Daoy (cell line): ENCODE data around the gene TRUB2. TPM values are rescaled to one million over a fixed set of nuclear protein-coding genes. Genes with fewer than 3 reads are reported as not detected.

ENCODE experiments used
- DNase-seq: peaks from one replicate; pipeline ENCODE4 v3.0.0-alpha.2; 2015; ENCODE audit warnings: low read depth
- total RNA-seq: library from RNA; depleted of rRNA; stranded (reverse); fragments of >200 nt; shearing (Covaris generic); gene quantifications from 2 replicates; pipeline ENCODE4 v1.2.3, GENCODE V29; 2014; rRNA removed

TRUB2 gene
- total RNA-seq, 1 experiment from 2014 or later = 34.8 TPM

GRCh38 chr9:128271112-128271511, 51.1 kb downstream of the TRUB2 start:
- no peak for DNase-seq

- DNase-seq = no peak
These were observed 55.2 kb downstream of the TRUB2 start for GRCh38 chr9:128266868-128267590.

- DNase-seq = no peak
These were observed 56.8 kb downstream of the TRUB2 start for GRCh38 chr9:128265348-128265847.

DNA sequence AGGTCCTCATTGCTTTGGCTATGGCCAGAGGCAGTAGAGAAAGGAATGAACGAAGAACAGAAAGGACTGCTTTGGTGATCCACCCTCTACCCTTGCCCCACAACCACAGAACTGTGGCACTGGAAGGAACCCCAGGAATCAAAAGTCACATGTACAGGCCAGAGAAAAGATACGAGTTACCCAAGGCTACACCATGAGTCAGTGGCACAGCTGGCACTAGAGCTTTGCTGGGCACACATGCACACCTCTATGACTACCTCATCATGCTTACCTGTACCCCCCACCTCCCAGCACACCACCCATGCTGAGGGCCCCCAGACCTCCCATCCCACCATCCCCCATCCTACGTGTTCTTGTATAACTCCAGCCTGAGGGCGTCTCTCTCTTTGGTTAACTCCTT, 59.6 kb downstream of the TRUB2 start:
- no peak for DNase-seq

DNA sequence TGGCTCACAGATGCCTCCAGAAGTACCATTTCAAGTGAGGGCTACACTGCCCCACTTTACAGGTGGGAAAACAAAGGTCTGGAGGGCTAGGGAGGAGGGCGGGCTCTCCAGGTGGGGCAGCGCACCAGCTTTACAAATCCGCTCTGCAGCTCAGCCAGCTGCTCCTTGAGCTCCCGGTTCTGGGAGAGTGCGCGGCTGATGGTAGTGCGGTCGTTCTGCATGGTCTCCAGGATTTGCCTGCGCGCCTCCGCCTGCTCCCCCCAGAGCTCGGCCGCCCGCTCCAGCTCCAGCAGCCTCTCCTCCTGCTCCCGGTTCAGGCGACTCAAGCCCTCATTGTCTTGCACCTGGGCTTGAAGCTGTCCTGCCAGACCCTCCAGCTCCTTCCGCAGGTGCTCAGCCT, 61.9 kb downstream of the TRUB2 start:
- no peak for DNase-seq

DNA sequence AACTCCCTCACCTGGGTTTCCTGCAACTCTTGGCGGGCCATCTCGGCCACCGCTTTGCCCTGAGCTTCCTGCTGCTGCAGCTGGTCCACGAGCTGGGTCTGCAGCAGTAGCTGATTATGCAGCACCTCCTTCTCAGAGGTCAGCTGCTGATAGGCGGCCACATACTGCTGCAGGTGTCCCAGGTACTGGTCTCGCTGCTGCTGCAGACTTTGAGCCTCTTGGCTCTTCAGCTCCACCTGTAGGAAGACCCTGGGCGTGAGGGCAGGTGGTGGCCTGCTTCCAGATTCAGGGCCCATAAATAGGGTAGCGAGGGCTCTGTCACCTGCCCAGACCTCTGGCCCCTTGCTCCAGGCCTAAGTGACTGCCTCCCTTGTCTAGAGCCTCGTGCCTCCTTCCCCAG, 63.1 kb downstream of the TRUB2 start:
- no peak for DNase-seq

GRCh38 chr9:128258326-128258725, 63.9 kb downstream of the TRUB2 start:
- no peak for DNase-seq

GRCh38 chr9:128257907-128258306, 64.3 kb downstream of the TRUB2 start:
- DNase-seq = no peak

DNA sequence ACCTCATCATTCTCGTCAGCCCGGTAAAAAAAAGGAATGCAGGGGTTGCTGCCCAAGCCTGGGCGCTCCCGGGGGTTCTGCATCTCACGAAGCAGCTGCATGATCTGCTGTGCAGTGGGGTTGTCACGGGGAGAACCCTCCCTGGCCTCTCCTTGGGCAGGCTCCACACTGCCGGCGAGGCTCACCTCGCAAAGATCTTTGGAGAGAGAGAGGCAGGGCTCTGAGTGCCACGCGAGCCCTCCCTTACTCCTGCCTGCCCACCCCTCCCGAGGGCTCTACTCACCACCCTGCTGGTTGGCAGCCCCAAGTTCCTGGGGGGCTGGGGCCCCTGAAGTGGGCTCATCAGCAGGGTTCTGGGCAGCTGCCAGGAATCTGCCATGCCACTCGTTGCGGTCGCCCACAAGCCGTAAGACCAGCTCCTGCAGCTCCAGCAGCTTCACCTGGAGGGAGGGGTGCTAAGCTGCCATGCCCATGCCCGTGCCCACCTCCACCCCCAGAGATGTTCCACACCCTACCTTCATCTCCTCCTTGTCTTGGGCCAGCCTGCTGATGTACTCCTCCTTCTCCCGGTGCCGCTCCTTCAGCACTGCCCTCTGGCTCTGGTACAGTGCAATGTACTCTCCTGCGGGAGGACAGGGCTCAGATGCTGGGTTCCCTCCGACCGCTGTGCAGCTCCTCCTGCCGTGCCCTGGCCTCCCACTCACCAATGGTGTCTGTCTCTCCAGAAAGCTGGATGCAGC, 65.0 kb downstream of the TRUB2 start:
- DNase-seq = no peak

Other genes with a start within 250 kb of the TRUB2 start
- gene PTGES2, start 194.7 kb downstream of the TRUB2 start, total RNA-seq = 109 and 136 TPM in 2 replicates
- gene LCN2, start 173.0 kb downstream of the TRUB2 start, total RNA-seq = not detected in 2 replicates
- gene BBLN, start 162.2 kb downstream of the TRUB2 start, total RNA-seq = 121 and 122 TPM in 2 replicates
- gene CIZ1, start 130.9 kb downstream of the TRUB2 start, total RNA-seq = 35.8 and 36.2 TPM in 2 replicates
- gene DNM1, start 119.1 kb downstream of the TRUB2 start, total RNA-seq = 8.5 and 12.3 TPM in 2 replicates
- gene GOLGA2, start 46.4 kb downstream of the TRUB2 start, total RNA-seq = 76.5 and 85.5 TPM in 2 replicates
- gene SWI5, start 46.2 kb downstream of the TRUB2 start, total RNA-seq = 72.8 and 93.9 TPM in 2 replicates
- gene COQ4, start 392 bp upstream of the TRUB2 start, total RNA-seq = 56.6 and 67.4 TPM in 2 replicates
- 24.8 and 33.9 TPM in 2 replicates for gene SLC27A4, start 18.1 kb upstream of the TRUB2 start, total RNA-seq
- gene URM1, start 48.9 kb upstream of the TRUB2 start, total RNA-seq = 58.5 and 83.0 TPM in 2 replicates
- 16.6 and 22.0 TPM in 2 replicates for gene CERCAM, start 98.4 kb upstream of the TRUB2 start, total RNA-seq
- gene ODF2, start 133.6 kb upstream of the TRUB2 start, total RNA-seq = 103 and 104 TPM in 2 replicates
- gene GLE1, start 182.3 kb upstream of the TRUB2 start, total RNA-seq = 56.6 and 58.3 TPM in 2 replicates
- 161 and 164 TPM in 2 replicates for gene SPTAN1, start 230.1 kb upstream of the TRUB2 start, total RNA-seq